Esophagus squamous epithelium (tissue), 5 donors: ENCODE data around the gene IFT43. TPM values are rescaled to one million over a fixed set of nuclear protein-coding genes. Genes with fewer than 3 reads are reported as not detected.

Experiments
- DNase-seq: peaks from one replicate; lab custom pipeline; 2025; lab: John Stamatoyannopoulos, UW
- H3K27ac ChIP-seq, 4 donors: fragments of 200-600 bp; sonication (generic); one replicate each; pipeline ENCODE4 v1.5.1; 2016 to 2019; ENCODE audit warnings: mild to moderate bottlenecking in 1 of 4
- H3K27me3 ChIP-seq, 4 donors: fragments of 200-600 bp; sonication (generic); 1 replicate in 3 of 4; 2 replicates in 1 of 4; pipeline versions ENCODE4 v1.5.1 to v1.6.0; 2017 to 2021; ENCODE audit warnings: antibody characterized with exemption in 1 of 4
- H3K36me3 ChIP-seq, 3 donors: fragments of 200-600 bp; sonication (generic); one replicate each; pipeline ENCODE4 v1.5.1; 2016 to 2019
- H3K4me1 ChIP-seq, 3 donors: fragments of 200-600 bp; sonication (generic); one replicate each; pipeline ENCODE4 v1.5.1; 2017 to 2019
- H3K4me3 ChIP-seq, 4 donors: fragments of 200-600 bp; sonication (generic); 1 replicate in 3 of 4; 2 replicates in 1 of 4; pipeline ENCODE4 v1.5.1; 2016 to 2019; ENCODE audit warnings: mild to moderate bottlenecking in 2 of 4, moderate library complexity in 1 of 4
- H3K9me3 ChIP-seq, 3 donors: fragments of 200-600 bp; sonication (generic); one replicate each; pipeline ENCODE4 v1.5.1; 2016 to 2019
- CTCF ChIP-seq, 6 experiments: fragments of 450-650 bp in 4 of 6; fragments of 200-600 bp in 2 of 6; sonication (generic) in 2 of 6; IDR thresholded peaks; one replicate each; pipeline ENCODE4 v1.5.1; 2016 to 2019; ENCODE audit warnings: antibody characterized with exemption in 6 of 6, mild to moderate bottlenecking in 4 of 6, moderate library complexity in 4 of 6
- POLR2A ChIP-seq, 4 donors: fragments of 450-650 bp; IDR thresholded peaks; one replicate each; pipeline ENCODE4 v1.6.1; 2017; ENCODE audit warnings: antibody characterized with exemption in 4 of 4, mild to moderate bottlenecking in 4 of 4, moderate library complexity in 3 of 4
- WGBS, 2 donors: methylation state at CpG; one replicate each; pipeline ENCODE4 v1.1.5; 2018; 5-methylcytosine and 5-hydroxymethylcytosine counted together
- intact Hi-C: fragments of 100-400 bp; cut with DNase I; formaldehyde crosslinking; loops from one replicate; pipeline ENCODE4 v1.15.0; 2022
- total RNA-seq, 4 donors: library from RNA; depleted of rRNA; stranded (reverse); fragments of >200 nt; gene quantifications; one replicate each; pipeline ENCODE4 v1.1.0, GENCODE V29; 2016
- donor health status: DM: yes; HTN: yes; CAD: no.

Gene IFT43
- total RNA-seq, 4 donors from 2014 or later, result 15.4 to 28.8 (median 17.5) TPM

- Histone ChIP-seq H3K27ac (no peak overlapping the region), H3K9me3 (no peaks in the 10 kb centered on the region), H3K4me3 (no peak overlapping the region), H3K27me3 (no peaks in the 10 kb centered on the region), H3K4me1 (peaks cover 0 to 39% (median 18%) of the 10 kb centered on the region in 3 donors), H3K36me3 (peaks cover 0 to 35% (median 0%) of the 10 kb centered on the region in 3 donors)
- intact Hi-C loops, result no loop called here
- DNase-seq, result no peak
- no peak for TF ChIP-seq POLR2A (IDR thresholded peaks at IDR 0.05)
- TF ChIP-seq CTCF (IDR thresholded peaks at IDR 0.05), result no peak
- WGBS, 2 donors, result 64 to 65% methylated on average over 3 of the region's 3 CpGs
Measured at GRCh38 chr14:75987201-75987970, 1.8 kb downstream of the IFT43 start.

DNA sequence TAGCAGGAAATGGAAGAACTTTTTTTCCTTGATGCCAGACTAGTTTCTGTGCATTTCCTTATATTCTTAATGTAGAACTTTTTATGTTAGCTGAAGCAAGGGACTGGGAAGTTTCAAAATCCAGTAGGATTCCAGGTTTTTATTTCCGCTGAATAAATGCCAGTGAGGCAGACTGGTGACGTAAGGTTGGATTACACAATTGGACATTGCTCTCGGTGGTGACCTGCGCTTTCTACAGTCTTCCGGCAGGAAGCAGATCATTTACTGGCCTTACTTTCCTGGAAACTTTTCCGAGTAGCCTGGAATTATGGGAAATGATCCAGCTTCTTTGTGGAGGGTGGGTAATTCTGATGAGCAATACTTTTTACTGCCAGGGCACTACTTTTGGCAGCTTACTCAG is 3.6 kb downstream of the IFT43 start:
- Histone ChIP-seq H3K9me3 (no peaks in the 10 kb centered on the region), H3K4me3 (no peak overlapping the region), H3K4me1 (peaks cover 0 to 33% (median 18%) of the 10 kb centered on the region in 3 donors), H3K36me3 (peaks cover 0 to 50% (median 0%) of the 10 kb centered on the region in 3 donors), H3K27me3 (no peaks in the 10 kb centered on the region), H3K27ac (peak overlapping the region in 3 of 4 donors; percentile 68 to 80 (median 70))
- no peak for TF ChIP-seq CTCF (IDR thresholded peaks at IDR 0.05)
- no peak for TF ChIP-seq POLR2A (IDR thresholded peaks at IDR 0.05)
- WGBS, 2 donors, result 64 to 72% methylated on average over 6 of the region's 6 CpGs
- intact Hi-C loops, result no loop called here
- DNase-seq, result no peak

DNA sequence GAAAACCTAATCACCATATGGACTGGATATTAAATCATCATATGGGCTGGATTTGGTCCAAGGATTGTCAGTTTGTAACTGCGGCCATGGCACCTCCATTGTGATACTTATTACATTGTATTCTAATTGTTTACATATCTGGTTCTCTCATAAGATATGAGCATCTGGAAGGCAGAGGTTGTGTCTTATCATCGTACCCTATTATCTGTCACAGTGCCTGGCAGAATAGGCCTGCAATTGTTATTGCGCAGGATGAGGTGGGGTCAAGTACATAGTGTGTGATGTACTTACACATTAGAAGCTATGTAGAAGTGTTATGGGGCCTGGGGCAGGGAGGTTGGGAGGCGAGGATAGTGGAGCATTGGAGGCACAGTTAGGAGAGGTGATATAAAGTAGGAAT is 4.7 kb downstream of the IFT43 start:
- Histone ChIP-seq H3K9me3 (no peaks in the 10 kb centered on the region), H3K27ac (peak overlapping the region in 1 of 4 donors; percentile 80), H3K27me3 (no peaks in the 10 kb centered on the region), H3K4me1 (peaks cover 0 to 33% (median 16%) of the 10 kb centered on the region in 3 donors), H3K4me3 (no peak overlapping the region), H3K36me3 (peaks cover 0 to 61% (median 0%) of the 10 kb centered on the region in 3 donors)
- DNase-seq, result no peak
- 88 to 90% methylated on average over 4 of the region's 4 CpGs for WGBS, 2 donors
- TF ChIP-seq POLR2A (IDR thresholded peaks at IDR 0.05) (no peak), CTCF (IDR thresholded peaks at IDR 0.05) (no peak)
- intact Hi-C loops, result no loop called here

GRCh38 chr14:75991753-75992152 is 6.2 kb downstream of the IFT43 start:
- intact Hi-C loops, result no loop called here
- no peak overlapping the region for H3K4me3 ChIP-seq
- 61 to 76% methylated on average over 4 of the region's 4 CpGs for WGBS, 2 donors
- H3K27me3 ChIP-seq, result no peaks in the 10 kb centered on the region
- TF ChIP-seq CTCF (IDR thresholded peaks at IDR 0.05) (no peak), POLR2A (IDR thresholded peaks at IDR 0.05) (no peak)
- H3K9me3 ChIP-seq, result no peaks in the 10 kb centered on the region
- DNase-seq, result no peak
- H3K27ac ChIP-seq, result peak overlapping the region in 3 of 4 donors; percentile 29 to 53 (median 40)
- peaks cover 0 to 75% (median 0%) of the 10 kb centered on the region in 3 donors for H3K36me3 ChIP-seq
- peaks cover 0 to 30% (median 9%) of the 10 kb centered on the region in 3 donors for H3K4me1 ChIP-seq

DNA sequence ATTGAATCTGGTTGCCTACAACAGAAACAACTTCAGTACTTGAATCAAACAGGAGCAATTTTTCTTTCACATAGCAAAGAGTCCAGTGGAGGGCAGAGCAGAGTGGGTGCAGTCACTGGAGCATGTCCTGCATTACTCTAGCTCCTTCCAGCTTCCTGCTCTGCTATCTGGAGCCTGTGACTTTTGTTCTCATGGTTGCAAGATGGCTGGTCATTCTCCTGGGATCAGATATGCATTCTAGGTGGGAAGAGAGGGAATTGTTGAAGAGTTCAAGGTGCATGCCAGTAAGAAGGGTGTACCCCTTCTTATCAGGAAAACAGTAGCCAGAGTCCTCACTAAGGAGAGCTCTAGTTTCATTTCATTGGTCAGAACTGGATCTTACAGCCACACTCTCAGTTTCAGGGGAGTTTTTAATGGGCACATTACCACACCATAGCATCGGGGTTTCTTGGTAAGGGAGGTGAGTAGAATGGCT is 8.0 kb downstream of the IFT43 start:
- Histone ChIP-seq H3K9me3 (no peaks in the 10 kb centered on the region), H3K4me3 (no peak overlapping the region), H3K36me3 (peaks cover 0 to 93% (median 0%) of the 10 kb centered on the region in 3 donors), H3K27me3 (no peaks in the 10 kb centered on the region), H3K4me1 (peaks cover 0 to 19% (median 4%) of the 10 kb centered on the region in 3 donors), H3K27ac (peak overlapping the region in 2 of 4 donors; percentile 30 to 73)
- intact Hi-C loops, result no loop called here
- no peak for TF ChIP-seq CTCF (IDR thresholded peaks at IDR 0.05)
- no peak for TF ChIP-seq POLR2A (IDR thresholded peaks at IDR 0.05)
- DNase-seq, result no peak
- 77 to 80% methylated on average over 1 of the region's 1 CpG for WGBS, 2 donors
